Upper lobe of right lung (tissue), 1 donor: ENCODE measurements around the gene CLBA1. TPM values are rescaled to one million over a fixed set of nuclear protein-coding genes. Genes with fewer than 3 reads are reported as not detected.

Experiments
- ATAC-seq: fragments of 200-7000 bp; cut with Tn5 transposase; one replicate; pipeline ENCODE4 v1.9.1; 2020; ENCODE audit warnings: mild to moderate bottlenecking, moderate library complexity
- DNase-seq: peaks from one replicate; pipeline ENCODE4 v3.0.0-alpha.2; 2020
- H3K27ac ChIP-seq: fragments of 200-600 bp; one replicate; pipeline ENCODE4 v1.8.0; 2022
- H3K27me3 ChIP-seq: fragments of 200-600 bp; one replicate; pipeline ENCODE4 v1.8.0; 2022; ENCODE audit warnings: mild to moderate bottlenecking
- H3K36me3 ChIP-seq: fragments of 200-600 bp; one replicate; pipeline ENCODE4 v1.8.0; 2022
- H3K4me1 ChIP-seq: fragments of 200-600 bp; one replicate; pipeline ENCODE4 v1.8.0; 2022
- H3K4me3 ChIP-seq: fragments of 200-600 bp; one replicate; pipeline ENCODE4 v1.8.0; 2022; ENCODE audit warnings: mild to moderate bottlenecking
- H3K9me3 ChIP-seq: fragments of 200-600 bp; one replicate; pipeline ENCODE4 v1.8.0; 2022
- CTCF ChIP-seq: fragments of 200-600 bp; IDR thresholded peaks from one replicate; pipeline ENCODE4 v1.8.0; 2022; ENCODE audit warnings: antibody characterized with exemption
- intact Hi-C: fragments of 100-400 bp; cut with DNase I; formaldehyde crosslinking; loops from one replicate; pipeline ENCODE4 v1.11.0; 2022
- total RNA-seq: library from RNA; stranded (reverse); fragmentation: NEBNext Ultra II Directional; extraction: Animal tissue kit (Norgen Biotek cat#: 25700); gene quantifications from one replicate; pipeline ENCODE4 v1.2.1, GENCODE V29; 2021
- donor health status: DM: no; HTN: yes; CAD: no; lungs with severe emphysema.

CLBA1 gene
- total RNA-seq, 1 donor from 2014 or later = 6.9 TPM

- Histone ChIP-seq H3K27me3 (peaks cover under 1% of the 10 kb centered on the region), H3K36me3 (no peaks in the 10 kb centered on the region), H3K9me3 (no peaks in the 10 kb centered on the region), H3K27ac (no peak overlapping the region), H3K4me3 (no peak overlapping the region), H3K4me1 (peaks cover 14% of the 10 kb centered on the region)
- ATAC-seq (no peak), DNase-seq (no peak)
- no peak for TF ChIP-seq CTCF
- intact Hi-C loops = no loop called here
These were observed 2.9 kb upstream of the CLBA1 start for GRCh38 chr14:104982548-104983230.

- Histone ChIP-seq H3K27ac (no peak overlapping the region), H3K9me3 (no peaks in the 10 kb centered on the region), H3K4me3 (no peak overlapping the region), H3K36me3 (no peaks in the 10 kb centered on the region), H3K27me3 (no peaks in the 10 kb centered on the region), H3K4me1 (peaks cover 12% of the 10 kb centered on the region)
- DNase-seq (no peak), ATAC-seq (no peak)
- intact Hi-C loops = no loop called here
- no peak for TF ChIP-seq CTCF
These were observed 2.3 kb upstream of the CLBA1 start for GRCh38 chr14:104983231-104983721.

GRCh38 chr14:104984056-104984894, 1.3 kb upstream of the CLBA1 start:
- TF ChIP-seq CTCF = no peak
- Histone ChIP-seq H3K4me1 (peaks cover 12% of the 10 kb centered on the region), H3K27me3 (no peaks in the 10 kb centered on the region), H3K27ac (no peak overlapping the region), H3K4me3 (no peak overlapping the region), H3K9me3 (no peaks in the 10 kb centered on the region), H3K36me3 (no peaks in the 10 kb centered on the region)
- DNase-seq (no peak), ATAC-seq (no peak)
- intact Hi-C loops = no loop called here

GRCh38 chr14:104986487-104987164, 1.0 kb downstream of the CLBA1 start:
- TF ChIP-seq CTCF = no peak
- Histone ChIP-seq H3K4me1 (peaks cover 12% of the 10 kb centered on the region), H3K27me3 (no peaks in the 10 kb centered on the region), H3K9me3 (no peaks in the 10 kb centered on the region), H3K36me3 (no peaks in the 10 kb centered on the region), H3K27ac (peak overlapping the region; percentile 70), H3K4me3 (peak overlapping the region; percentile 77)
- no peak for ATAC-seq
- intact Hi-C loops = no loop called here
- DNase-seq = no peak

- Histone ChIP-seq H3K4me3 (no peak overlapping the region), H3K27me3 (no peaks in the 10 kb centered on the region), H3K9me3 (no peaks in the 10 kb centered on the region), H3K27ac (no peak overlapping the region), H3K36me3 (no peaks in the 10 kb centered on the region), H3K4me1 (peaks cover 12% of the 10 kb centered on the region)
- DNase-seq = no peak
- ATAC-seq = no peak
- no peak for TF ChIP-seq CTCF
- intact Hi-C loops = no loop called here
These were observed 3.8 kb downstream of the CLBA1 start for GRCh38 chr14:104989236-104989950.
